C4-2B (cell line): Measurements from ENCODE around the gene CCR4.
"Not testable (repeated sequence)": the region's sequence is repeated elsewhere in the genome, so short reads cannot be mapped to it uniquely, and the experiment has no call there.

Experiments
- H3K27ac ChIP-seq: fragments of 450-650 bp; 2 replicates; pipeline ENCODE4 v1.5.1; 2017
- CTCF ChIP-seq: fragments of 450-650 bp; conservative IDR thresholded peaks from 2 replicates; pipeline ENCODE4 v1.5.1; 2017; ENCODE audit warnings: mild to moderate bottlenecking
- ZFX ChIP-seq: fragments of 450-650 bp; IDR thresholded peaks from 2 replicates; pipeline ENCODE4 v1.6.1; 2017

The CCR4 gene

DNA sequence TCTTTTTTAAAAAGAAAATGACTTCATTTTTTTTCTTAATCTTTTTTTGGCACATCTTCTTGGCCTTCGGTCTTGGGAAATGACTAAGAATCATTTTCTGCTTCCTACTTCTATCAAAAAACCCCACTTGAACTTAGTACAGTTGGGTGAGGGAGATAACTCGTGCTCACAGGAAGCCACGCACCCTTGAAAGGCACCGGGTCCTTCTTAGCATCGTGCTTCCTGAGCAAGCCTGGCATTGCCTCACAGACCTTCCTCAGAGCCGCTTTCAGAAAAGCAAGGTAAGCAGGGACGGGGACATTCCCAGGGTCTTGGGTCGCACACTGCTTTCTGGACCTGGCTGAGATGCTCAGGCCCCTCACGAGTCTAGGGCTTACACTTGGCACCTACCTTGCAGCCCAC, at the start of gene CCR4:
Gene CCR4, plus strand, starts transcription at position 235 of the 402 bp plus-strand sequence. CDS start 1,779 bp downstream, outside the sequence.
- H3K27ac ChIP-seq: no peak within 1 kb of the TSS

DNA sequence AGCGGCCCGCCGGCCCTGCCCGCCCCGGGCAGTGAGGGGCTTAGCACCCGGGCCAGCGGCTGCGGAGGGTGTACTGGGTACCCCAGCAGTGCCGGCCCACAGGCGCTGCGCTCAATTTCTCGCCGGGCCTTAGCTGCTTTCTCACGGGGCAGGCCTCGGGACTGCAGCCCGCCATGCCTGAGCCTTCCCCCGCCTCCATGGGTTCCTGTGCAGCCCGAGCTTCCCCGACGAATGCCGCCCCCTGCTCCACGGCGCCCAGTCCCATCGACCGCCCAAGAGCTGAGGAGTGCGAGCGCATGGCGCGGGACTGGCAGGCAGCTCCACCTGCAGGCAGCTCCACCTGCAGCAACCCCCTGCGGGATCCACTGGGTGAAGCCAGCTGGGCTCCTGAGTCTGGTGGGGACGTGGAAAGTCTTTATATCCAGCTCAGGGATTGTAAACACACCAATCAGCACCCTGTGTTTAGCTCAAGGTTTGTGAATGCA, 48.5 kb upstream of the CCR4 start:
- not testable (repeated sequence) for H3K27ac ChIP-seq

More for the DNA sequence above, at the start of gene CCR4:
- TF ChIP-seq CTCF (no peak), ZFX (no peak)

GRCh38 chr3:32903953-32904352, 47.5 kb upstream of the CCR4 start:
- TF ChIP-seq CTCF: no peak
- no peak for TF ChIP-seq ZFX
- no peak overlapping the region for H3K27ac ChIP-seq

DNA sequence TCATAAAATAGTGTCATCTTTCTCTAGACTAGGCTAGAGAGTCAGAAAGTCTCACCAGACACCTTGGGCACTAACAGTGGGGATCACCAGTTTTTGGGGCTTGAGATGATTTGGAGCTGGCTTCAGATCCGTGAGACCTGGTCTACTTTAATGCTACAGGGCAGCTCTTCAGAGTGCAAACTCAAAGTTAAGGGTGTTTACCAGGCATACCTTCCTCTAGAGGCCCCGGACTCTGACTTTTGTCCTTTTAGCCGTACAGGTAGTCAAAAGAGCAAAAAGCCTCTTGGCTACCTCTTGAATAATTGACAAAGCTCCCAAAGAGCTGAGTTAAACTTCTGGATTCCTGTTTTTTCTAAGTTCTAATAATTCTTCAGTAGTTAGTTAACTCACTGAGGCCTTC, 41.4 kb upstream of the CCR4 start:
- no peak for TF ChIP-seq ZFX
- no peak overlapping the region for H3K27ac ChIP-seq

DNA sequence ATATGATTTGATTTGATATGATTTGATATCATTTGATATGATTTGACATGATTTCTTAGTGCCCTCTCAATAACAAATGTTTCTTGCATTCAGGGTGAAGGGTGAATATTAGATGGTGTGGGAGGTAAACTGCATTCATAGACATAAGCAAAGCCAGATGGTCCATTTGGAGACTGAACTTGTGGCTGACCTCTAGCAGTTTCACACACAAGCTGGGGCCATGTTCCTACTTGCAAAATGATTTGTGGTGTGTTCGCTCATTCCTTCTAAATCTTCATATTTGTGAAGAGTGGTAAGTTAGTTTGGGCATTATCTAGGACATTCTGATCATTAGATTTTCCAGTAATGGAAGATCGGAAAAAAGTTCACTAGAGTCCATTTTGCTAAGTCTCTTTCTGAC, 40.5 kb upstream of the CCR4 start:
- no peak overlapping the region for H3K27ac ChIP-seq
- no peak for TF ChIP-seq ZFX
- TF ChIP-seq CTCF: no peak

DNA sequence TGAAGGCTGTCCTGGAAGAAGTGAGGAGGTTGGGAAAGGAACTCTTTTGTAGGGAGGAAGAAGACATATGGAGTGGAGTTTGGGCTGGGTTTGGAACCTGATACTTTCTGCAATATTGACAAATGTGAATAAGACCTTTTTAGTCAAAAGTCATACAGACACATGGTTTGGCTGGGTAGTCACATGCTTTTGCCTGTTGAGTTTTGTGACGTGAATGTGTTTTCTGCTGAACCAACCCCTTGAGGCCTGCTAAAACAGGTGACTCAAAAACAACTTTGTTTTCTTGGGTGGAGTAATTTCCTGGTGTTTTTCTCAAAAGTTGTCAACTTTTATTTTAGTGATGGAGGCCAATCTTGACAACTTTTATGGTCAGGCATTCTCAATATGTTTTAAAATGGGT, 39.4 kb upstream of the CCR4 start:
- no peak overlapping the region for H3K27ac ChIP-seq
- no peak for TF ChIP-seq ZFX
- no peak for TF ChIP-seq CTCF

DNA sequence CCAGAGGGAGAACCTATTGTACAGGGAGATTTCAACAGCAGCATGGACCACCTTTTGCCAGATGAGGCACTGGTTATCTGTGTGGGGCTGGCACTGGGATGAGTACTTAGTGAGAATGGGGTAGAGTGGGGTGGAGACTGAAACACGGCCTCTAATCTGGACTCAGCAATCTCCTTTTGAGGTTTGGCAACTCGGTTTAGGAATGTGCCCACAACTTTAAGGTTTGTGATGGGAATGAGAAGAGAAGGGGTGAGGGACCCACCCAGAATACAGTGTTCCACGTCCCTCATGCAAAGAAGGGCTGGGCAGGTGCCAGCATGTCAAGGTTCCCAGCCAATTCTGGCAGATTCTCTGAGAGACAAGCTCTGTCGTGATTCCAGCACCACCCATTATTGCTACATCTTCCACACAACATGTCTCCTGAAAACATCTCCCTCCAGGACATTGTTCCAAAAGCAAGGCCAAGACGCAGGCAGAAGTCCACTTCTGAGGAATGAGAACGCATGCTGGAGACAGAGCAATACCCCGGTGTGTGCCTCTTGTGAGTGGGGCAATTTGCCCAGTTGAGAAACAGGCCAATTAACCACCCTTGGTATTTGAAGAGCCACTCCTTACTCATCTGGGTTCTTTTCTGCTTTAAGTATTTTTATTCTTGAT, 37.5 kb upstream of the CCR4 start:
- H3K27ac ChIP-seq: no peak overlapping the region
- no peak for TF ChIP-seq ZFX
- no peak; the same call in 1 of the 2 replicates for TF ChIP-seq CTCF

DNA sequence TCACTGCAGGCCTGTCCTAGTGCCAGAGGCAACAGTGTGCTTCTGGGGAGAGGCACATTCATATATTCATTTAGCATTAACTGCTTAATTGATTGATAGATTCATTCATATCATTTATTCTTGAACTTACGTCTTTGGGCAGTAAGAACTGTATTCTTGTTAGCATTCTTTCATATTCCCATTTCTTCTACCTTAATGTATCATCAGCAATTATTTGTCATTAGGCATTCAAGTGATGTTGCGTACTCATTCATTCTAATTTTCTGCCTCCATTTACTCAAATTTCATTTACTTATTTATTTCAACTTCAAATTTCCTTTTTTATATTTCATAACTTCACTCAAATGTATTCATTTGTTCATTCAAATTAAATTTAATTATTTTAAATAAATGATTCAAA, 31.5 kb upstream of the CCR4 start:
- TF ChIP-seq ZFX: no peak
- no peak for TF ChIP-seq CTCF
- H3K27ac ChIP-seq: no peak overlapping the region
